MM.1S (cell line): ENCODE results near the gene CLTCL1.
A peak's percentile ranks its signal among the peaks of the same experiment; 100 is the strongest.

ENCODE experiments used
- DNase-seq: peaks from one replicate; pipeline ENCODE4 v3.0.0-alpha.2; 2015
- H2AFZ ChIP-seq: fragments of 300-600 bp; sonication (generic); 2 replicates; pipeline ENCODE4 v1.6.0; 2016; ENCODE audit warnings: antibody characterized with exemption, low read length
- H3F3A ChIP-seq: fragments of 300-600 bp; sonication (generic); 2 replicates; pipeline ENCODE4 v1.6.1; 2016; ENCODE audit warnings: mild to moderate bottlenecking, antibody characterized with exemption, low read length, moderate library complexity, mixed read lengths; ENCODE audit not compliant: insufficient read depth
- H3K27ac ChIP-seq: fragments of 300-600 bp; sonication (generic); 2 replicates; pipeline ENCODE4 v1.5.1; 2016; ENCODE audit warnings: mild to moderate bottlenecking, low read length
- H3K27me3 ChIP-seq: fragments of 300-600 bp; sonication (generic); replicated peaks from 2 replicates; pipeline ENCODE4 v1.6.0; 2016; ENCODE audit warnings: low read length; ENCODE audit not compliant: insufficient read depth
- H3K36me3 ChIP-seq: fragments of 300-600 bp; sonication (generic); replicated peaks from 2 replicates; pipeline ENCODE4 v1.6.1; 2016; ENCODE audit warnings: mild to moderate bottlenecking, low read length, mixed read lengths; ENCODE audit not compliant: insufficient read depth
- H3K4me1 ChIP-seq: fragments of 300-600 bp; sonication (generic); 2 replicates; pipeline ENCODE4 v1.6.1; 2016; ENCODE audit warnings: low read length, mixed read lengths
- H3K4me2 ChIP-seq: fragments of 300-600 bp; sonication (generic); 2 replicates; pipeline ENCODE4 v1.6.0; 2016; ENCODE audit warnings: low read depth, low read length
- H3K4me3 ChIP-seq: fragments of 300-600 bp; sonication (generic); 2 replicates; pipeline ENCODE4 v1.5.1; 2016; ENCODE audit warnings: low read length, mixed read lengths
- H3K79me2 ChIP-seq: fragments of 300-600 bp; sonication (generic); 2 replicates; pipeline ENCODE4 v1.6.1; 2016; ENCODE audit warnings: mixed run types, low read length, mixed read lengths
- H3K9ac ChIP-seq: fragments of 300-600 bp; sonication (generic); 2 replicates; pipeline ENCODE4 v1.6.1; 2016; ENCODE audit warnings: low read length, mixed read lengths
- H3K9me2 ChIP-seq: fragments of 300-600 bp; sonication (generic); replicated peaks from 2 replicates; pipeline ENCODE4 v1.6.1; 2016; ENCODE audit warnings: mild to moderate bottlenecking, low read length, mixed read lengths; ENCODE audit not compliant: insufficient read depth
- H3K9me3 ChIP-seq: fragments of 300-600 bp; sonication (generic); replicated peaks from 2 replicates; pipeline ENCODE4 v1.6.1; 2016; ENCODE audit warnings: mild to moderate bottlenecking, low read length, mixed read lengths; ENCODE audit not compliant: insufficient read depth
- H4K20me1 ChIP-seq: fragments of 300-600 bp; sonication (generic); 2 replicates; pipeline ENCODE4 v1.6.1; 2016; ENCODE audit warnings: mild to moderate bottlenecking, low read length, moderate library complexity, mixed read lengths; ENCODE audit not compliant: insufficient read depth
- EZH2 ChIP-seq: fragments of 300-600 bp; sonication (generic); optimal IDR thresholded peaks from 2 replicates; pipeline ENCODE3; 2017; ENCODE audit warnings: low read depth, mild to moderate bottlenecking, antibody characterized with exemption, low read length, mixed read lengths
- EZH2phosphoT487 ChIP-seq: fragments of 300-600 bp; sonication (generic); IDR thresholded peaks from 2 replicates; pipeline ENCODE4 v1.6.1; 2018; ENCODE audit warnings: antibody characterized with exemption, low read length
- TF ChIP-seq, protein P1 (sequence below): fragments of 300-600 bp; sonication (generic); IDR thresholded peaks from 2 replicates; pipeline ENCODE4 v1.5.1; 2016; ENCODE audit warnings: antibody characterized with exemption, low read length, mixed read lengths

CLTCL1 gene

GRCh38 chr22:19292458-19293230 lies 1.1 kb upstream of the CLTCL1 start:
- Histone ChIP-seq H3K4me1 (peaks cover 22% of the 10 kb centered on the region), H3K79me2 (no peaks in the 10 kb centered on the region), H3K27me3 (peaks cover 6% of the 10 kb centered on the region), H3K4me2 (peak overlapping the region; percentile 97), H3K9me3 (no peaks in the 10 kb centered on the region), H3F3A (no peaks in the 10 kb centered on the region), H2AFZ (peak overlapping the region; percentile 100), H3K9me2 (no peaks in the 10 kb centered on the region), H3K36me3 (no peaks in the 10 kb centered on the region), H3K27ac (no peak overlapping the region), H3K9ac (peak overlapping the region; percentile 81), H4K20me1 (no peaks in the 10 kb centered on the region), H3K4me3 (peak overlapping the region; percentile 99)
- DNase-seq, result peak; percentile 16
- TF ChIP-seq EZH2phosphoT487, result no peak
- TF ChIP-seq EZH2, result no peak
- TF ChIP-seq, protein P1, sequence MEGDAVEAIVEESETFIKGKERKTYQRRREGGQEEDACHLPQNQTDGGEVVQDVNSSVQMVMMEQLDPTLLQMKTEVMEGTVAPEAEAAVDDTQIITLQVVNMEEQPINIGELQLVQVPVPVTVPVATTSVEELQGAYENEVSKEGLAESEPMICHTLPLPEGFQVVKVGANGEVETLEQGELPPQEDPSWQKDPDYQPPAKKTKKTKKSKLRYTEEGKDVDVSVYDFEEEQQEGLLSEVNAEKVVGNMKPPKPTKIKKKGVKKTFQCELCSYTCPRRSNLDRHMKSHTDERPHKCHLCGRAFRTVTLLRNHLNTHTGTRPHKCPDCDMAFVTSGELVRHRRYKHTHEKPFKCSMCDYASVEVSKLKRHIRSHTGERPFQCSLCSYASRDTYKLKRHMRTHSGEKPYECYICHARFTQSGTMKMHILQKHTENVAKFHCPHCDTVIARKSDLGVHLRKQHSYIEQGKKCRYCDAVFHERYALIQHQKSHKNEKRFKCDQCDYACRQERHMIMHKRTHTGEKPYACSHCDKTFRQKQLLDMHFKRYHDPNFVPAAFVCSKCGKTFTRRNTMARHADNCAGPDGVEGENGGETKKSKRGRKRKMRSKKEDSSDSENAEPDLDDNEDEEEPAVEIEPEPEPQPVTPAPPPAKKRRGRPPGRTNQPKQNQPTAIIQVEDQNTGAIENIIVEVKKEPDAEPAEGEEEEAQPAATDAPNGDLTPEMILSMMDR, result no peak

DNA sequence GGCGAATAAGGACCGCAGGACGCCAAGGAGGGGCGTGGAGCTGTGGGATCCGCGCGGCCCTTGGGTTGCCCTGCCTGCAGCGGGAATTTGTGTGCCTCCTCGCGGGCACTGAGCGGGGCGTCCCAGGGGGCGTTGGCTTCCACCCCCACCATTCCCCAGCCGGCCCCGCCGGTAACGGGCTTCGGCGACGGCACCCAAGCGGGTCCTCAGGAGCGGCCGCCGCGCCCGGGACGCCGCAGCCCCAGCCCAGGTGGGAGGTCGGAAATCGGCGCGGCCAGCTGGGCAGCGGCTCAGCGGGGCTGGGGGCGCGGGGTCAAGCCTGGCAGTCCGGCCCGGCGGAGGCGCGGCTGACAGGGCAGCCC lies 320 bp downstream of the CLTCL1 start:
- 0 out of 2 replicates have a peak, but pooled peaks have one; percentile 10 for TF ChIP-seq EZH2phosphoT487
- TF ChIP-seq, protein P1, result no peak
- H3K9ac ChIP-seq, result peak overlapping the region; percentile 20; the same call in 1 of the 2 replicates
- H3K4me2 ChIP-seq, result peak overlapping the region; percentile 94
- H3K27ac ChIP-seq, result no peak overlapping the region
- H2AFZ ChIP-seq, result peak overlapping the region; percentile 75
- H3K4me3 ChIP-seq, result peak overlapping the region; percentile 63
- peaks cover 22% of the 10 kb centered on the region for H3K4me1 ChIP-seq
- H3K9me2 ChIP-seq, result no peaks in the 10 kb centered on the region
- H3K36me3 ChIP-seq, result no peaks in the 10 kb centered on the region
- no peaks in the 10 kb centered on the region for H3K9me3 ChIP-seq
- H3K27me3 ChIP-seq, result peaks cover 6% of the 10 kb centered on the region
- H3K79me2 ChIP-seq, result no peaks in the 10 kb centered on the region
- H3F3A ChIP-seq, result no peaks in the 10 kb centered on the region
- DNase-seq, result no peak
- H4K20me1 ChIP-seq, result no peaks in the 10 kb centered on the region

DNA sequence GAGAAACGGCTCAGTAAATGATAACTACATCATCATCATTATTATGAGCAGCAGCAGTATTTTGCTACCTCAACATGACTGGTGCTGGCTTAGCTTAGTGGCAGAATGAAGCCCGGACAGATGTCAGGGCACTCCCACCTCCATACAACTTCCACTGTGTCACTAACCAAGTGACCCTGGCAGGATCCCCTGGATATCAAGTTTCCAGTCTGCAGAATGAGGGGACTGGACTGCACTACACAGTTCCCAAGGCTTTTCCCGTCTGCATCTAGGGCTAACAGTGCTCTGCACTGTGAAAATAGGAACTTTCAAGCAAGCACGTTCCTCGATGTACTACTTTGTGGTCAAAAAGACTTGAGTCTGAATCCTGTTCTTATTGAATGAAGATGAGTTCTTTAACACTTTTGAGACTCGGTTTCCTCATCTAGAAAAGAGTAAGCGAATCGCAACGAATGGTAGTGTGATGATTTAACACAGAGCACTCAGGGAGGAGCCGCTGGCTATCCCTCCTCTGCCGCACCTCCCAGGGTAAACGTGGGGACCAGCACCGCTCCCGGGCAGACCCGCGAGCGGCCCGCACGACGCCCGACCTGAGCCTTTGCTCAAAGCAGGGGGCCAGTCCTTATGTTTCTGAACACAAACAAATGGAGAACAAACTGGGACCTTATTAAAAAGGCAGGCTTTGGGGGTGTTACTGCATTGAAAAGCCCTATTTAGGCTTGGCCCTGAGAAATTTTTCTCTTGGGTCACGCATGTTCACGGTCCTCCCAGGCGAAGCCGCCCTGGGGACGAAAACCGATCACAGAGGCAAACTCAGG lies 910 bp downstream of the CLTCL1 start:
- no peaks in the 10 kb centered on the region for H3K79me2 ChIP-seq
- no peaks in the 10 kb centered on the region for H4K20me1 ChIP-seq
- H3K9me2 ChIP-seq, result no peaks in the 10 kb centered on the region
- peak overlapping the region; percentile 75 for H2AFZ ChIP-seq
- H3K36me3 ChIP-seq, result no peaks in the 10 kb centered on the region
- no peak overlapping the region for H3K27ac ChIP-seq
- 0 out of 2 replicates have a peak, but pooled peaks have one; percentile 39 for TF ChIP-seq EZH2phosphoT487
- peak; percentile 85 for TF ChIP-seq EZH2
- TF ChIP-seq, protein P1, result no peak
- no peaks in the 10 kb centered on the region for H3K9me3 ChIP-seq
- H3K27me3 ChIP-seq, result peaks cover 6% of the 10 kb centered on the region
- H3K9ac ChIP-seq, result peak overlapping the region; percentile 20; the same call in 1 of the 2 replicates
- peak overlapping the region; percentile 94 for H3K4me2 ChIP-seq
- peaks cover 22% of the 10 kb centered on the region for H3K4me1 ChIP-seq
- no peak for DNase-seq
- H3F3A ChIP-seq, result no peaks in the 10 kb centered on the region
- H3K4me3 ChIP-seq, result peak overlapping the region; percentile 63
